Iris pigment epithelial cell (primary cell): ENCODE results near the gene SLC29A3.
A peak's percentile ranks its signal among the peaks of the same experiment; 100 is the strongest.
"Not testable (repeated sequence)": the region's sequence is repeated elsewhere in the genome, so short reads cannot be mapped to it uniquely, and the experiment has no call there.

Source experiments
- DNase-seq: peaks from one replicate; pipeline ENCODE4 v3.0.0-alpha.2; 2011; ENCODE audit warnings: low read depth

The SLC29A3 gene

DNA sequence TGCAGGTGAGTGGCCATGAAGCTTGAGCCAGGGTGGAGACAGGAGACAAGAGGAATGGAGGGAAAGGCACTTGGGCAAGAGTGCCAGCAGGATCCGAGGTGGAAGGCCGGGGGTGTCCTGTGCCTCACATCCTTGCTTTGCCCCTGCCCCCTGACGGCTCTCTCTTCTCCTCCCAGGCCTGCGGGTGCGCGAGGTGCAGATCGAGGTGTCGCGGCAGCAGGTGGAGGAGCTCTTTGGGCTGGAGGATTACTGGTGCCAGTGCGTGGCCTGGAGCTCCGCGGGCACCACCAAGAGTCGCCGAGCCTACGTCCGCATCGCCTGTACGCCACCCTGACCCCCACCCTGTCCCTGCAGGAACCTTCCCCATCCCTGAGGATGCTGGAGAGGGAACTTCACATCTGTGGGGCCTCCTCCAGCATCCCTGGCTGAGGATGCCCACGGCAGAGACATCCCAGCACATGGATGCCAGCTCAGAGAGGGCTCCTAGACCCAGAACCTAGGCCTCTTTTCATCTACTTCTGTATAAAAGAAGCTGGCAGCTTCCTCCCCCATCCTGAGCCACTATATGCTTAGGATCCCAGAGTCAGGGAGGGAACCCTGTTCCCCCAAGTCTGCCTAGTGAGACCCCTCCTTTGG lies 34.4 kb upstream of the SLC29A3 start:
- DNase-seq = no peak

DNA sequence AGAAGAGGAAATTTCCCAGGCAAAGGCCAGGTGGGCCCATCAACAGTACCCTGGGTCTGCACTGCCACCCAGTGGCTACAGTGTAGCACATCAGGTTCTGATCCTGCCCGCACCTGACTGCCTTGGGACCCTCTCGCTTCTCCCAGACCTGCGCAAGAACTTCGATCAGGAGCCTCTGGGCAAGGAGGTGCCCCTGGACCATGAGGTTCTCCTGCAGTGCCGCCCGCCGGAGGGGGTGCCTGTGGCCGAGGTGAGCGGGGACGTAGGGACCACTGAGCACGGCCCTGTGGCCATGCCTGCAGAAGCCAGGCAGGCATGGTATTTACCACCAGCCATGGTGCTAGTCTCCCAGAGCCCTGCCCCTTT lies 33.9 kb upstream of the SLC29A3 start:
- DNase-seq = peak; percentile 25

DNA sequence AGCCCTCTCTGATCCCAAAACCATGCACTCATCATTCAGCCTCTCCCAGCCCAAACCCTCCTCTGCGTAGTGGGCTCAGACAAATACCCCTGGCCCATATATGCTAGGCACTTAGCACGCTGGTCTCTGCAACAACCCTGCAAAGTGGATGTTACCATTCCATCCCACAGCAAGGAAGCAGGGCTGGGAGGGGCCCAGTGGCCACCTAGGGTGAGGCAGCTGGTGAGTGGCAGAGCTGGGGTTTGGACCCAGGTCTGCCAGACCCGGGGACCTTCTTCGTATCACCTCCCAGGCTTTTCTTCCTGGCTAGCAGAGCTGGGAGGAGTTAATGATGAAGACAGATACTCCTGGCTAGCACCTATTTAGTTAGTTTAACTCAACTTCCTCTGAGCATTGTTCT lies 33.1 kb upstream of the SLC29A3 start:
- no peak for DNase-seq

DNA sequence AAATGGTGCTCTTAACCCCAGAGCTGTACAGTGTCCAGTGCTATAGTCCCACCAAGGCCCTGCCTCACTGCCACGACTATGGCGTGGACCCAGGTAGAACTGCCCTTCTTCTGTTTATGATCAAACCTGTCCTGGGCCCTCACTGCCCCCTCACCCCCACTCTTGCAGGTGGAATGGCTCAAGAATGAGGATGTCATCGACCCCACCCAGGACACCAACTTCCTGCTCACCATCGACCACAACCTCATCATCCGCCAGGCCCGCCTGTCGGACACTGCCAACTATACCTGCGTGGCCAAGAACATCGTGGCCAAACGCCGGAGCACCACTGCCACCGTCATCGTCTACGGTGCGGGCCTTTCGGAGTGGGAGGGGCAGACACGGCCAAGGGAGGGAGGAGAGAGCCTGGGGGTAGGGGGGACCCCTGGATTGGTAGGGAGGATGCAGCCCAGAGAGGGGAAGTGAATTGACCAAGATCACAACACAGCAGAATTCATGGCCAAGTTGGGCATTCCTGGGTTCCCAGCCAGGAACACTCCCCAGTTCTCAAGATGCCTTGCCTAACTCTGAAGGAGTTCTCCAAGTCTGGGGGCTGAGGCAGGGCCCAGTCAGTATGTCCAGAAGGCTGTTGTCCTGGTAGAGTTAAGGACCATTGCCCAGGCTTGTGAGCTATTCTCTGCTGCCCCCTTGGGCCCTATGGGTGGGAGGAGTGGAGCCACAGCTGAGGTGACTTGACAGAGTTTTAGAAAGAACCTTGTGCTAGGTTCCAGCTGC lies 32.4 kb upstream of the SLC29A3 start:
- DNase-seq = no peak

DNA sequence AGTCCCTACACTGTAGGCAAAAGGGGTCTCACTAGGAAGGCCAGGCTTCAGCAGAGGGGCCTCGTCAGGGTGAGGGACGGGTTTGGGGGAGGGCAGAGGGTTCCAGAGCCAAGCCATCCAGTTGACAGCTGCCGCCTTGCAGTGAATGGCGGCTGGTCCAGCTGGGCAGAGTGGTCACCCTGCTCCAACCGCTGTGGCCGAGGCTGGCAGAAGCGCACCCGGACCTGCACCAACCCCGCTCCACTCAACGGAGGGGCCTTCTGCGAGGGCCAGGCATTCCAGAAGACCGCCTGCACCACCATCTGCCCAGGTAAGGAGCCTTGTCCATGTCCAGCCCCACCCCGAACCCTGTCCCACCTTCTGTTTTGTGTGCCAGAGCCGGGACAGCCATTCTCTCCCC lies 31.6 kb upstream of the SLC29A3 start:
- DNase-seq = no peak

DNA sequence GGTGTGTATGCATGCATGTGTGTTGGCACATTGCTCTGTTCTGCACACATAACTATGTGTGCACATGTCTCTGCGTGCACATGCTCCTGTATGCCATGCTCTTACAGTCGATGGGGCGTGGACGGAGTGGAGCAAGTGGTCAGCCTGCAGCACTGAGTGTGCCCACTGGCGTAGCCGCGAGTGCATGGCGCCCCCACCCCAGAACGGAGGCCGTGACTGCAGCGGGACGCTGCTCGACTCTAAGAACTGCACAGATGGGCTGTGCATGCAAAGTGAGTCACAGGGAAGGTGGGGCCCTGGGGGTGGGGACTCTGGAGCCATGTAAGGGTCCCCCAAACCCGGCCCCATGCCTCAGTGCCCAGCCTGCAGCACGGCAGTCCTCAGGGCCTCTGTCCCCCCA lies 30.6 kb upstream of the SLC29A3 start:
- no peak for DNase-seq

DNA sequence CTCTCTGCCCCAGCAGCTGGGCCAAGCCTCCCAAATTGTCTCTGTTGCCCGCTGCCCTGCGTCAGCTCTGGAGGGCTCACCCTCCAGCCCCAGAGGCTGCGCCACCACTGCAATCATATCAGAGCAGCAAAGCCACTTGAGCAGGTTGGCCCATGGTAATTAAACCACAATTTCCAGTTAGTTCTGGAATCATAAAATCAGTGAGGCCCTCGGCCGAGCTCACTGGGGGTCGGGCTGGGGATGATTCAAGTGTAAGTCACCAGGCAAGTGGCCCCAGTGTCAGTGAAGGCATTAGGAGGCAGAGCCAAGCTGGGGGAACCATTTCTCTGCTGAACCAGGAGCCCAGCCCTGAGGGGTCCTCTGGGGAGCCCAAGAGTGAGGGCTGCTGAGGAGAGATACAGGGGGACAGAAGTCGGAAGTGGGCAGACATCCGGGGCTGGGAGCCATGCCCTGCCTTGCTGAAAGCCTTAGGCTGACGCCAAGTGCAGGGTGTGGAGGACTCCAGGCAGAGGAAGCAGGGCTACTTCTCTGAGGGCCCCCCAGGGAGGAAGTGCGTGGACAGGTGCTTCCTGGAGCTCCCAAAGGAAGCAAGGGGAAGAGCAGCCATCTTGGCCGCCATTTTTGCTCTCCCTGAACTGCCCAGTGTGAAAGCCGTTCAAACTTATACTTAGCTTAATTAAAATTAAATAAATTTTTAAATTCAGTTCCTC lies 29.5 kb upstream of the SLC29A3 start:
- no peak for DNase-seq

DNA sequence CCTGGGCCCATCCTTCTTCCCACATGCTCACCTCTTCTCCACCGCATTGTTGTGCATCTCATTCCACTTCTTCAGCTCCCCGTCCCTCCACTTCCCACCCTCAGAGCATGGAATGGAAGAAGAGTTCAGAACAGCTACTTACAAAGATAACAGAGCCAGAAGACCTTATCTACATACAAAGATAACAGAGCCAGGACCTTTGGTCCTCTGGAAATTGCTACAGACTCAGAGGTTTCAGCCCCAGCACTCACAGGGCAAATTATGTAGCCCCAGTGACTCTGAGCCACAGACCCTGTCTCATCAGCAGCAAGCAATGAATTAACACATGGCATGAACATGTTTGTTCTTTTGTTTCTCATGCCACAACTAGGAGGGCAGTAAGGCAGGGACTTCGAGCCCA lies 28.7 kb upstream of the SLC29A3 start:
- DNase-seq = no peak

DNA sequence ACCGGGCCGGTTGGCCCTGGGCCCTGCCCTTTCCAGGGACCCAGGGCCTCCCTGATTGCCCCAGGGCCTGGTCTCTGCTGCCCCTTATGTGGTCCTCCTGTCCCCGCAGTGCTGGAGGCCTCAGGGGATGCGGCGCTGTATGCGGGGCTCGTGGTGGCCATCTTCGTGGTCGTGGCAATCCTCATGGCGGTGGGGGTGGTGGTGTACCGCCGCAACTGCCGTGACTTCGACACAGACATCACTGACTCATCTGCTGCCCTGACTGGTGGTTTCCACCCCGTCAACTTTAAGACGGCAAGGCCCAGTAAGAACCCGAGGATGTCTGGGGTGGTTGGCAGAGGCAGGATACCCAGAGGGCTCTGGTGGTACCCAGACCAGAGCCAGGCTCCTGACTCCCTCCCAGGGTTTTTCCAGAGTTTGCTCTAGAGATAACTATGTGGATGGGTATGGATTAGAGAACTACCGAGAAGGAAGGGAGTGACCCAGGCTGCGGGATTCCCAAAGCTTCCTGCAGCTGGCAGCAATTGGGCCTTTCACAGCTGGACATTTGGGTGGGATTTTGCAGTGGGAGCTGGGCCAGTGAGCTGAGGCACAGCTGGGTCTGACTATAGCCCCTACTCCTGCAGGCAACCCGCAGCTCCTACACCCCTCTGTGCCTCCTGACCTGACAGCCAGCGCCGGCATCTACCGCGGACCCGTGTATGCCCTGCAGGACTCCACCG lies 28.1 kb upstream of the SLC29A3 start:
- no peak for DNase-seq

DNA sequence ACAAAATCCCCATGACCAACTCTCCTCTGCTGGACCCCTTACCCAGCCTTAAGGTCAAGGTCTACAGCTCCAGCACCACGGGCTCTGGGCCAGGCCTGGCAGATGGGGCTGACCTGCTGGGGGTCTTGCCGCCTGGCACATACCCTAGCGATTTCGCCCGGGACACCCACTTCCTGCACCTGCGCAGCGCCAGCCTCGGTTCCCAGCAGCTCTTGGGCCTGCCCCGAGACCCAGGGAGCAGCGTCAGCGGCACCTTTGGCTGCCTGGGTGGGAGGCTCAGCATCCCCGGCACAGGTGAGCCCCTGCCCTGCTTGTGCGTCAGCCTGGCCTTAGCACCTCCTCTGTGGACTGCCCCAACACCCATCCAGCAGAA lies 27.5 kb upstream of the SLC29A3 start:
- DNase-seq = no peak

DNA sequence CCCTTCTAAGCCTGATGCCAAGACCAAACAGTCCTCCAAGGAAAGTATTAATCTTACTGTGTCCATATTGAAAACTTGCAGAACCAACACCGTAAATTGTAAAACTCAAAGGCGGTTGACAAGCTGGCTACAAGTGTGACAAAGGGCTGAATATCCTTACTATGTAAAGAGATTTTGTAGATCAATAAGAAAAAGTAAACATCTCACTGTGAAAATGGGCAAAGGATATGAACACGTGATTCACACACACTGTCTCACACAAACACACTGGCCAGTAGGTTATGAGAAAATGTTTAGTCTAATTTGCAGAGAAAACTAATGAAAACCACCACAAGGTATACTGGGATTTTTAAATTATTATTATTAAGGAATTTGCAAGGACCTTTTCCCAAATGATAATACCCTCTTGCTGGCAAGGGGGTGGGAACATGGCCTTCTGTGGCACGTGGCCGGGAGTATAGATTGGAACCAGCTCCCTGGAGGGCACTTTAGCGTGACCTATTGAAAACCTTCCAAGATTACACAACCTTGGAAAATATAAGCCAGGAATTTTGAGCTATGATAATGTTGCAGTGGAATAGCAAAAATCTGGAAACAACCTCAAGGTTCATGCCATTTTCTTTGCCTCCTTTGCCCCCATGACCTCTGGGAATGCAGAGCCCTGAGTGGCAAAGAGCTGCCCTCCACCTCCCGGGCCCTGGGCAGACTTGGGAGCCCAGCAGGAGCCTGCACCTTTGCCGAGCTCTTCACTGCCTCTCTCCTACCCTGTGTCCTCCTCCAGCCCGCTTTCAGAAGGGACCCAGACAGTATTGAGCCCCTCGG lies 26.2 kb upstream of the SLC29A3 start:
- DNase-seq = no peak

DNA sequence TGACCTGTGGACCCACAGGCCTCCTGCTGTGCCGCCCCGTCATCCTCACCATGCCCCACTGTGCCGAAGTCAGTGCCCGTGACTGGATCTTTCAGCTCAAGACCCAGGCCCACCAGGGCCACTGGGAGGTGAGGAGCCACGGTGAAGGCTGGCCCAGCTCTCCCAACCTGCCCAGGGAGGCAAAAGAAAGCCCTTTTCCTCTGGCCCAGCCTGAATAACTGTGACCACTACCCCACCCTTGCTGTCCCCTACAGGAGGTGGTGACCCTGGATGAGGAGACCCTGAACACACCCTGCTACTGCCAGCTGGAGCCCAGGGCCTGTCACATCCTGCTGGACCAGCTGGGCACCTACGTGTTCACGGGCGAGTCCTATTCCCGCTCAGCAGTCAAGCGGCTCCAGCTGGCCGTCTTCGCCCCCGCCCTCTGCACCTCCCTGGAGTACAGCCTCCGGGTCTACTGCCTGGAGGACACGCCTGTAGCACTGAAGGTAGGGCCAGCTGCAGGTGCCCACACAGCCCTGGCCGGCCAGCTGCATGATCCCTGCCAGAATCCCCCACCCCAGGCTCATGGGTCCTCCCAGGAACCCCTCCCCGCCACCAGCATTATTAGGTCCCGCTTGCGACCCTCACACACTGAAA lies 25.5 kb upstream of the SLC29A3 start:
- DNase-seq = no peak

DNA sequence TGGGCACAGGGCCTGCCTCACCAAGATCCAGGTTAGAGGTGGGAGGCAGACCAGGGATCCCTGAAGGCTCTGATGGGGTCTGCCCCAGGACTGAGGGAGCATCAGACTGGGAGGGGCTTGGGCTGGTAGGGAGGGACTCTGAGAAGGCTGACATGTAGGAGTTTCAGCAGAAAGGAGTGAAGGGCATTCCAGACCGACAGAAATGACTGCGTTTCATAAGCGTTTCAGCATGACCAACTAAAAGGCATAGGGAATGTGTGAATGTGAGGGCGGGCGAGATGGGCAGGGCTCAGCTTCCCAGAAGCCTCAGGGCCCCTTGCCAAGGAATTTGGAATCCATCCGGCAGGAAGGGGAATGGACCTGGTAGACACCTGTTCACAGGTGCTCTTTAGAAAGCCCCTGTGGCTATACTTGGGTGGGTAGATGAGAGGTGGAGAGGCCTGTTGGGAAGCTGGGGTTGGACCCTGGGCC lies 24.9 kb upstream of the SLC29A3 start:
- no peak for DNase-seq

DNA sequence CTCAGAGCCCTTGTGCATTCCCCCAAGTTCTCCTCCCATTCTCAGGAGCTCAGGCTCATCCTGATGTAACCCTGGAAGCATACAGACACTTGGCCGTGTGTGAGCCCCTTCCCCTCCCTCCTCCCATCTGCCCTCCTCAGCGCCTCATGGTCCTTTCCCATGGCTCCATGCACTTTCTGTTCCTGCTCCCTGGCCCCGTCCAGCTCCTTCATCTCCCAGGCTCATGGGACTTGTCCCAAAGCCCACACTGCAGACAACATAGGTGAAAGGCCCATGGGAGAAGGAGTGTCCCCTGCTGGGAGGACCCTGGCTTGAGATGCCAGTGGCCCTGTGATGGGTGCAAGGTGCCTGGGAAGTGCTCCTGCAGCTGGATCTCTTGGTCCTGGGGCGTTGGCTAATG lies 24.2 kb upstream of the SLC29A3 start:
- no peak for DNase-seq

DNA sequence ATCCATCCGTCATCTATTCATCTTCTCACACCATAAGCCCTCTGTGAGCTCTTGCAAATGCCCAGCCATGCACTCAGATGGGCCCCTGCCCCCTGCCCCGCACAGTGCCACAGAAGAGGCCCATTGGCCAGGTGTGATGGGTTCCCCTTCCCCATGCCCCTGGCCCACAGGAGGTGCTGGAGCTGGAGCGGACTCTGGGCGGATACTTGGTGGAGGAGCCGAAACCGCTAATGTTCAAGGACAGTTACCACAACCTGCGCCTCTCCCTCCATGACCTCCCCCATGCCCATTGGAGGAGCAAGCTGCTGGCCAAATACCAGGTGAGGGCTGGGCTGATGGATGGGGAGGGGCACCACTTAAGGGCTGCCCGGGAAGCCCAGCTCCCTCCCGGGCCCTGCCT lies 23.4 kb upstream of the SLC29A3 start:
- DNase-seq = no peak

DNA sequence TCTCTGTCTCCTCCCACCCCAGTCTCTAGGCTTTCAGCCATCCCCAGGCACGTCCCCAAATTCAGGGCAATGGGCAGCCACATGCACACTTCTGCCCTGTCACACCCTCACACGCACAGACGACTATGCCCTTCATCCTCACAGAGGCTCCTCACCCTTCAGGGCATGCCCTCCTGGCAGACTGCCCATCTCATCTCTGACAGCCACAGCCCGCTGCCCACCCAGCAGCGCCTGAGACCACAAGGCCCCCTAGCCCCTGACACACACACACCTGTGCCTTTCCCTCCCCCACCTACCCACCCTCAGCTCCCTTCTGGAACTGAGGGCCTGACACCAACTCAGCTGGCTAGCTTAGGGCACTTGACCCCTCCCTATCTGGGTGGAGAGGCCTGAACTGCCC lies 23.0 kb upstream of the SLC29A3 start:
- no peak for DNase-seq

DNA sequence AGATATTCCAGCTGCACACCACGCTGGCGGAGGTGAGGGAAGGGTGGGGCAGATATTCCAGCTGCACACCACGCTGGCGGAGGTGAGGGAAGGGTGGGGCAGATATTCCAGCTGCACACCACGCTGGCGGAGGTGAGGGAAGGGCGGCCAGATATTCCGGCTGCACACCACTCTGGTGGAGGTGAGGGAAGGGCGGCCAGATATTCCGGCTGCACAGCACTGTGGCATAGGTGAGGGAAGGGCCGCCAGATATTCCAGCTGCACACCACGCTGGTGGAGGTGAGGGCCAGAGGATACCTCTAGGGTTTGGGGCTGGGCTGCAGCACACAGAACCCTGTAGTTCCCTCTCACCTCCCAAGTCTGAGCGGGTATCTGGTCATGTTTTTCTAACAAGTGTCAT lies 22.2 kb upstream of the SLC29A3 start:
- not testable (repeated sequence) for DNase-seq

DNA sequence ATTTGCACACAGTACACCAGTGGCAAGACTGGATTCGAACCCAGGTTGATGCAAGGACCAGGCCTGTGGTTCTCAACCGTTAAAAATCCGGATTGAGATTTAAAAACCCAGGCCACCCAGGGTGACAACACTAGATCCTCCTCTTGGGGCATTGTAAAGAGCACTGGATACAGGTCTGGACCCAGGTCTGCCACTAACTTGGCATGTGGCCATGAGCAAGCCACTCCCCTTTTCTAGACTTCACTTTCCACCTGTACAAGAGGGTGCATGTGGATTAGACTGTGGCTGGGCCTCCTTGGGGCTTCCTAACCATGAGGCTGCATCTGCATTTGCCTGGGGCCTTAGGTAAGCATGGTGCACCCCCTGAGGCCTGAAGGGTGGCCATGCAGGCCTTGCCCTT lies 21.7 kb upstream of the SLC29A3 start:
- DNase-seq = no peak

DNA sequence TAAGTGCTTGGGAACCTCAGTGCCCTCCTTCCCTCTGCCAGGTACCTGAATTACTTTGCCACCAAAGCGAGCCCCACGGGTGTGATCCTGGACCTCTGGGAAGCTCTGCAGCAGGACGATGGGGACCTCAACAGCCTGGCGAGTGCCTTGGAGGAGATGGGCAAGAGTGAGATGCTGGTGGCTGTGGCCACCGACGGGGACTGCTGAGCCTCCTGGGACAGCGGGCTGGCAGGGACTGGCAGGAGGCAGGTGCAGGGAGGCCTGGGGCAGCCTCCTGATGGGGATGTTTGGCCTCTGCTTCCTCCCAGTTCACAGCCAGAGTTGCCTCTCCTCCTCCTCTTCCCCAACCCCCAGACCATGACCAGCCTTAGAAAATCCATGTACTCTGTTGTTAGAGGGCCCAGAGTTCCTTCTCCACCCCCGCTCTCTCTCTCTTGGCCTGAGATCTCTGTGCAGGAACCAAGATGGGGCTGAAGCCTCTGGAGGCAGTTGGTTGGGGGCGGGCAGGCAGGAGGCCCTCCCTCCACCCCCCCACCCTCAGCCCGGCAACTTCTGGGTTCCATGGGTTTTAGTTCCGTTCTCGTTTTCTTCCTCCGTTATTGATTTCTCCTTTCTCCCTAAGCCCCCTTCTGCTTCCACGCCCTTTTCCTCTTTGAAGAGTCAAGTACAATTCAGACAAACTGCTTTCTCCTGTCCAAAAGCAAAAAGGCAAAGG lies 19.8 kb upstream of the SLC29A3 start:
- DNase-seq = no peak

DNA sequence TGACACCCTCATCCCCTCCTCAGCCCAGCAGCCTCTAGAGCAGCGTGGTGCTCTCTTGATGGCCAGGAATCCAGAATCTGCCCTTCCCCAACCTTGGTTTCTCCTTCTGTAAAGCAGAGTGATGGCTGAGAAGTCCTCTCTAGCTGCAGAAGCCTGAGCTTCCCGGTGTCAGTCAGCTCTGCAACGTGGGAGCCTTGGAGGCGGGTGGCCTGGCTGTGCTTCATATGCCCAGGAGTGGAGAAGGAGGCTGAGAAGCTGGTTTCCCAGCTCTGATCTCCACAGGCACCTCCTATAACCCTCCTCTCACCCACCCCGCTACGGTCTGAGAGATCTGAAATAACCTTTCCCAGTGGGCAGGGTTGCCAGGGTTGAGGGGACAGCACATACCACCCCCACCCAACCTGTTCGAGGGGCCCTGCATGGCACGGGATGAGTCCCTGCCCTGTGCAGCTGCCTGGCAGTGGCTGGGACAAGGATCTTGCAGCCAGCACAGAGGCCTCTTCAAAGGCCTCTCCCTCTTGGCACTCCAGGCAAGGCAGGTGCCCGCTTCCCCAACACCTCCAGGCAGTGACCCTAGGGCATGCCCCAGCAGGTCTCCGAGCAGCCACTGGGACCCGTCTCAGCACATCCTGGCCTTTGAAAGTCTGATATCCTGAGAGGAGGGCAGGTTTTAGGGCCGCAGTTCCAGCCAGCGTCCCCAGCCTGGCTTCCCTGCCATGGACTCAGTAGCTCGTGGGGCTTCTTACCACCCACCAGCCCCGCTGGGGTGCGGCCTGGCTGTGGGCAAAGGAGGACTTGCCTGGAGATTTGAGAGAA lies 18.3 kb upstream of the SLC29A3 start:
- DNase-seq = no peak
